Measurements from ENCODE around the gene RAB43. TPM values are rescaled to one million over a fixed set of nuclear protein-coding genes. Genes with fewer than 3 reads are reported as not detected.
"Not testable (repeated sequence)": the region's sequence is repeated elsewhere in the genome, so short reads cannot be mapped to it uniquely, and the experiment has no call there.

The RAB43 gene
- total RNA-seq, 4 donors from 2014 or later: 12.8 to 18.5 (median 16.3) TPM

DNA sequence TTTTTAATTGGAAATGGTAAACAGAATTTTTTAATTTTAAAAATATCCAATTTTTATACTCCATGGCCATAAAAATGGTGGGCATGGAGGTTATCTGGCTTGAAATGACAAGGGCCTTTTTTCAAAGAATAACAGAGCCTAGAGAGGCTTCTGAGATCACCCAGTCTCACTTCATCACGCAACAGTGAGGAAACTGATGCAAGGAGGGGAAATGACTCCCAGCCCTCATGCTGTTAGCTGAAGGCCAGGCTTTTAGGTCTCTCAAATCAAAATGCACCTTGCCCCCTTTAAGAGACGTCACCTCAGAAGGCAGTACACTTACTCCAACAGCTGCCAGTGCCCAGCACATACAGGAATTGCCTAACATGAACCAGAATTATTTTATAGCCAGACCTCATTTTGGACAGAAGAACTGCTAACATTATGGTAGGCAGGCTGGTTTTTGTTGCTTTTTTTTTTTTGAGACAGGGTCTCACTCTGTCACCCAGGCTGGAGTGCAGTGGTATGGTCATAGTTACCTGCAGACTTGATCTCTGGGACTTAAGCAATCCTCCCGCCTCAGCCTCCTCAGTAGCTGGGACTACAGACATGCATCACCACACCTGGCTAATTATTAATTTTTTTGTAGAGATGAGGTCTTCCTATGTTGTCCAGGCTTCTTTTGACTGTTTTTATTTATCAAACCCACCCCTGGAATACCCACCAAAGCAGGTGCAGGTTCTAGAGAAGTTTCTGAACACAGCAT, 9.1 kb downstream of the RAB43 start:
- DNase-seq (ENCODE audit: low spot score): no peak
- ATAC-seq (ENCODE audit: low FRiP score): no peak
- TF ChIP-seq, protein P1, sequence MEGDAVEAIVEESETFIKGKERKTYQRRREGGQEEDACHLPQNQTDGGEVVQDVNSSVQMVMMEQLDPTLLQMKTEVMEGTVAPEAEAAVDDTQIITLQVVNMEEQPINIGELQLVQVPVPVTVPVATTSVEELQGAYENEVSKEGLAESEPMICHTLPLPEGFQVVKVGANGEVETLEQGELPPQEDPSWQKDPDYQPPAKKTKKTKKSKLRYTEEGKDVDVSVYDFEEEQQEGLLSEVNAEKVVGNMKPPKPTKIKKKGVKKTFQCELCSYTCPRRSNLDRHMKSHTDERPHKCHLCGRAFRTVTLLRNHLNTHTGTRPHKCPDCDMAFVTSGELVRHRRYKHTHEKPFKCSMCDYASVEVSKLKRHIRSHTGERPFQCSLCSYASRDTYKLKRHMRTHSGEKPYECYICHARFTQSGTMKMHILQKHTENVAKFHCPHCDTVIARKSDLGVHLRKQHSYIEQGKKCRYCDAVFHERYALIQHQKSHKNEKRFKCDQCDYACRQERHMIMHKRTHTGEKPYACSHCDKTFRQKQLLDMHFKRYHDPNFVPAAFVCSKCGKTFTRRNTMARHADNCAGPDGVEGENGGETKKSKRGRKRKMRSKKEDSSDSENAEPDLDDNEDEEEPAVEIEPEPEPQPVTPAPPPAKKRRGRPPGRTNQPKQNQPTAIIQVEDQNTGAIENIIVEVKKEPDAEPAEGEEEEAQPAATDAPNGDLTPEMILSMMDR (IDR thresholded peaks at IDR 0.05): no peak

DNA sequence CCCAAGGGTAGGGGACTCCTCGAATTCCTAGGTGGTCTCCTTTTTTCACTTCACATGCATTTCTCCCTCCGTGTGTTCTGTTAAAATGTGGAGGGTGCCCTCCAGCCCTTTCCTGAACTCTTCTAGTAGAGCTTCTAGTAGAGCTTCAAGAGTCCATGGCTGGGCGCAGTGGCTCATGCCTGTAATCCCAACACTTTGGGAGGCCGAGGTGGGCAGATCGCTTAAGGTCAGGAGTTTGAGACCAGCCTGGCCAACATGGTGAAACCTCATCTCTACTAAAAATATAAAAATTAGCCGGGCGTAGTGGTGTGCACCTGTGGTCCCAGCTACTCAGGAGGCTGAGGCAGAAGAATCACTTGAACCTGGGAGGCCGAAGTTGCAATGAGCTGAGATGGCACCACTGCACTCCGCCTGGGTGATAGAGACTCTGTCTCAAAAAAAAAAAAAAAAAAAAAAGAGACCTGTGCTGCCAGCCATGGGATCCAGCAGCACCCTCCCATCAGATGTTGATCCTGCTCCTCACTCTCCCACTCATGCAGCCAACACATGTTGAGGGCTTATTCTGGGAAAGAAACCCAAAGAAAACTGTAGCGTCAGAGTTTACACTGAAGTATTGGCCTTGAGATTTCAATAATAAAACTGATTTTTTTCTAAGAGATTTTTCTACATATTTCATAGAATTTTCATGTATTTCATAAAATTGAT, 10.4 kb downstream of the RAB43 start:
- not testable (repeated sequence) for ATAC-seq (ENCODE audit: low FRiP score); DNase-seq (ENCODE audit: low spot score)

DNA sequence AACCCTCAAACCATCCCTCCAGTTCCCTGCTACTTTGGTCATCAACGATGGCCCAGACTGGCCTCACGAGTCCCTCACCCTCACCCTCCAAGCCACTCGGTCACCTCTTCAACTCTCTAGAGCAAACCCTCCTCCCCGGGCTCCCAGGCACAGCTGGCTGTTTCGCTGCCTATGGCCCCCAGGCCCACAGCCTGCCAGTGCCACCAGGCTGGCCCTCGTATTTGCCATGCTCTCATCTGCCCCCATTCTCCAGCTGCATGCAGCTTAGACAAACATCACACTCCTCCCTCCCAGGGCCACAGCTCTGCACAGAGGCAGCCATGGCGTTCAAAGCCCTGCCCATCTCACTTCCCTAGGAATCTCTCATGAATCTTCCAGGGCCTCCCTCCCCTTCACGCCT, 13.8 kb downstream of the RAB43 start:
- TF ChIP-seq, protein P1 (IDR thresholded peaks at IDR 0.05): no peak
- DNase-seq (ENCODE audit: low spot score) (no peak), ATAC-seq (ENCODE audit: low FRiP score) (no peak)

DNA sequence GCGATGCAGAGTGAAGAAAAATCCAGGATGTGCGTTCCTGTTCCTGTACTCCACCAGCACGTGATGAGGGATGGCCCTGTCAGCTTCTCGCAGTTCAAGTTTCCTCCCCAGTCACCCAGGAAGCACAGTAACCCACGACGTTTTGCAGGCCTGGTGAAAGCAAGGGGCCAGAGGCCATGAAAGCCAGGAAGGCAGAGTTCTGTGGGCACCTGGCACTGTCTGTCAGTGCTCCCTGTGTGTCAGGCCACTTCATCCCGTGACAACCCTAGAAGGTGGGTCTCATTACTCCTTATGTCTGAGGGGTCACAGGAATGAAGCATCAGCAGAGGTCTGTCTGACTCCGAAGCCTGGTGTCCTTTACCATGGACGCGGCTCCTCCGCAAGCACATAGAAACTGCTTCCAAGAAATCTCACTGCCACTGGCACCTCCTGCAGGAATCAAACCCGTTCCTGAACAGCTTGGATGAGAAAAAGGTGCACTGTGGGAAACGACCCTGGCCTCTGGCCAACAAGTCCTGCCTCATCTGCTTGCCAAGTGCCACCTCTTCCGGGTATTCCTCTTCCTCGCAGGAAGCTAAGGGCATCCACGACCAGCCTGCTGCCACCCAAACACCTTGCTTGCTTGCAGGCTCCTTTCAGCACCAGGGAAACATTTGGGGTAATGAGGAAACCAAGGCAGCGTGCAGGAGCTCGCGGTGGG, 14.6 kb downstream of the RAB43 start:
- DNase-seq (ENCODE audit: low spot score): no peak
- ATAC-seq (ENCODE audit: low FRiP score): no peak

DNA sequence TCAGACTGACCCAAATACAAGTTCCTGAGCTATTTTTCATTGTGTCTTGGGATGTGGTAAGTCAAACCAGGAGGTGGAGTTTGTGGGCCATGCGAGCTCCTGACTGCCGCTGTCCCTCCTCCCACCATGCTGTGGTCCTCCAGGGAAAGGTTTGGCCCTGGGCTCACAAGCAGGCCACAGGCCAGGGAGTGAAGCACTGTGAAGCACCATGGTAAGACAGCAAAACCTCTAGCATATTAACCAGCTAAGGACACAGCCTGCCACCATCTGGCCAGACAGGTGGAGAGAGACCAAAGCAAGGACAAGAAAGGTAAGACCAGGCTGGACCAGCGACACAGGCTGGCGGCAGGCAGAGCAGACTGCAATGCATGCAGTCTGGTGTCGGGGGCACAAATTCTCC, 15.3 kb downstream of the RAB43 start:
- DNase-seq (ENCODE audit: low spot score): no peak
- ATAC-seq (ENCODE audit: low FRiP score): no peak

More for the DNA sequence above, 14.6 kb downstream of the RAB43 start:
- TF ChIP-seq, protein P1 (IDR thresholded peaks at IDR 0.05): no peak

DNA sequence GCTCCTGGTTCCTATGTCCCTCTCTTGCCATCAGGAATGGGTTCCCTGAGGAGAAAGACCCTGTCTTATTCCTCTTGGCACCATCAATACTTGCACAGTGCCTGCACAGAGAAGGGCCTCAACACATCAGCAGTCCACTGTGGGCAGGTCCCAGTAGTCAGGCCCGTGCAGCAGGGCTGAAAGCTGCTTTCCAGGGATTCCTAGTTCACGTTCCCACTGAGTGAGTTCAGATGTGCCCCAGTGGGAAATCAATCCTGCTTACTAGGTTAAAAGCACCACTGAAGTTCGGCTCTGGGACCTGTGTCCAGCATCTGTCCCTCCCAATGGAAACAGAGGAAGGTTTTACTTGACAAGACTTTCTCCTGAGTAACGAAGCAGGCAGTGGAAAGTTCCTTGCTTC, 15.7 kb downstream of the RAB43 start:
- ATAC-seq (ENCODE audit: low FRiP score) (no peak), DNase-seq (ENCODE audit: low spot score) (no peak)
- TF ChIP-seq, protein P1 (IDR thresholded peaks at IDR 0.05): no peak

More for the DNA sequence above, 15.3 kb downstream of the RAB43 start:
- TF ChIP-seq, protein P1 (IDR thresholded peaks at IDR 0.05): no peak

DNA sequence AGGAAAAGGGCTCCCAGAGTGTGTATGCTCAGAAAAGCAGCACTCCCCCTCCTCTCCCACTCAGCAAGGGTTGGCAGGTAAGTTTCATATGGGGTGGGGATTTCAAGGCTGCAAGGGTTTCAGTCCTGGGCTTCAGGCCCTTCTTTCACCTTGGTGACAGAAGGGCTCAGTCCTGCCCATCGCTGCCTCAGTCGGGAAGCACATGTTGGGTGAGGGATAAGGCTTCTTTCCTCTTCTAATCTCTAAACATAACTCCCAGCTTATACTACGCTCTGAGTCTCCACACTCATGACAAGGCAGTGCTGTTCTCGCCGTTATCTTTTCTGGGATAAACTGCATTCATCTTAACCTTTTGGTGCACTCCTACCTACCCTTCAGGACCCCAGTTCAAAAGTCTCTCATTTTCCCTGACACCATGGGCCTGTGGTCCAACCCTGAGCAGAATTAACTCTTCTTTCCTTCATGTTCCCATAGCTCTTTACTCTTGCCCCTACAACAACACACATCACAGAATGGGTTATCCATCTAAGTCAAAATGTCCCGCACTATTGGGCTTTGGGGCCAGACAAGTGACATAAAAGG, 17.0 kb downstream of the RAB43 start:
- DNase-seq (ENCODE audit: low spot score) (no peak), ATAC-seq (ENCODE audit: low FRiP score) (no peak)
- TF ChIP-seq, protein P1 (IDR thresholded peaks at IDR 0.05): no peak
